Calu3 (cell line): ENCODE data around the gene ATP5MC3. TPM values are rescaled to one million over a fixed set of nuclear protein-coding genes. Genes with fewer than 3 reads are reported as not detected.

Source experiments
- BruUV-seq: library from RNA; stranded (reverse); fragments of 400-500 nt; replicated peaks from 2 replicates; lab custom pipeline; 2021; lab: Mats Ljungman, UMichigan
- CTCF ChIA-PET: fragments of 300-600 bp; sonication (Branson Sonifier 250); formaldehyde crosslinking; loops from one replicate; lab custom pipeline; 2022; ENCODE audit warnings: antibody characterized with exemption; lab: Charles Lee
- DNase-seq: peaks from one replicate; pipeline ENCODE4 v3.0.0; 2022
- H3K27ac Mint-ChIP-seq: one replicate; pipeline ENCODE4 v1.8.0; 2022; ENCODE audit warnings: mixed read lengths; ENCODE audit not compliant: unreplicated experiment
- H3K27me3 Mint-ChIP-seq: one replicate; pipeline ENCODE4 v1.8.0; 2022; ENCODE audit warnings: mixed read lengths; ENCODE audit not compliant: unreplicated experiment
- H3K36me3 Mint-ChIP-seq: one replicate; pipeline ENCODE4 v1.8.0; 2022; ENCODE audit warnings: mild to moderate bottlenecking, moderate library complexity, mixed read lengths; ENCODE audit not compliant: insufficient read depth, unreplicated experiment
- H3K4me1 Mint-ChIP-seq: one replicate; pipeline ENCODE4 v1.8.0; 2022; ENCODE audit warnings: mild to moderate bottlenecking, low read depth, mixed read lengths; ENCODE audit not compliant: unreplicated experiment
- H3K4me3 Mint-ChIP-seq: one replicate; pipeline ENCODE4 v1.8.0; 2022; ENCODE audit warnings: mild to moderate bottlenecking, low read depth, moderate library complexity, mixed read lengths; ENCODE audit not compliant: unreplicated experiment
- H3K9me3 Mint-ChIP-seq: one replicate; pipeline ENCODE4 v1.8.0; 2022; ENCODE audit warnings: low read depth, mixed read lengths; ENCODE audit not compliant: unreplicated experiment
- intact Hi-C: fragments of 100-400 bp; cut with micrococcal nuclease; formaldehyde crosslinking; loops from one replicate; pipeline ENCODE4 v1.10.0; 2022; ENCODE audit not compliant: unreplicated experiment
- microRNA-seq: library from miRNA; unstranded; fragments of <30 nt; microRNA quantifications from one replicate; pipeline ENCODE4 v1.2.0, GENCODE V29; 2022
- total RNA-seq: library from RNA; stranded (reverse); gene quantifications from 2 replicates; pipeline ENCODE4 v1.2.3, GENCODE V29; 2022
- TF ChIP-seq, protein P1 (sequence below): fragments of 200-600 bp; IDR thresholded peaks from one replicate; pipeline ENCODE4 v1.8.0; 2022; ENCODE audit warnings: antibody characterized with exemption; ENCODE audit not compliant: unreplicated experiment

Gene ATP5MC3
- total RNA-seq, 1 experiment from 2014 or later: 225 TPM

DNA sequence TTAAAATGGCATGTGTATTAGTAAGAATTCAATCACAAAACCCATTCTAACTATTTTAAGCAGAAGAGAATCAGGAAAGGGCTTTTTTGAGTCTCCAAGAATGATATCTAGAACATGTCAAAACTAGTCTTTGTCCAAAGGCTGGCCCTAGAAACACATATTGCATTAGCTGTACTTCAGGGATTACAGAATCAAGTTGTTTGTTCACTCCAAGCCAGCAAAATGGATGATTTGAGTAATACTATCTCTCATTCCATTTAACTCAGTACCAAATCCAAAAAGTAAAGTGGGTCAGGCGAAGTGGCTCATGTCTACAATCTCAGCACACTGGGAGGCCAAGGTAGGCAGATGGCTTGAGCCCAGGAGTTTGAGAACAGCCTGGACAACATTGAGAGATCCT, 54.8 kb downstream of the ATP5MC3 start:
- CTCF ChIA-PET: no interaction called here
- BruUV-seq: no TSS peak
- intact Hi-C loops: no loop called here
- H3K4me1 Mint-ChIP-seq: no peaks in the 10 kb centered on the region
- H3K27ac Mint-ChIP-seq: no peak overlapping the region
- H3K9me3 Mint-ChIP-seq: no peaks in the 10 kb centered on the region
- H3K36me3 Mint-ChIP-seq: peaks cover 29% of the 10 kb centered on the region
- no peaks in the 10 kb centered on the region for H3K27me3 Mint-ChIP-seq
- TF ChIP-seq, protein P1, sequence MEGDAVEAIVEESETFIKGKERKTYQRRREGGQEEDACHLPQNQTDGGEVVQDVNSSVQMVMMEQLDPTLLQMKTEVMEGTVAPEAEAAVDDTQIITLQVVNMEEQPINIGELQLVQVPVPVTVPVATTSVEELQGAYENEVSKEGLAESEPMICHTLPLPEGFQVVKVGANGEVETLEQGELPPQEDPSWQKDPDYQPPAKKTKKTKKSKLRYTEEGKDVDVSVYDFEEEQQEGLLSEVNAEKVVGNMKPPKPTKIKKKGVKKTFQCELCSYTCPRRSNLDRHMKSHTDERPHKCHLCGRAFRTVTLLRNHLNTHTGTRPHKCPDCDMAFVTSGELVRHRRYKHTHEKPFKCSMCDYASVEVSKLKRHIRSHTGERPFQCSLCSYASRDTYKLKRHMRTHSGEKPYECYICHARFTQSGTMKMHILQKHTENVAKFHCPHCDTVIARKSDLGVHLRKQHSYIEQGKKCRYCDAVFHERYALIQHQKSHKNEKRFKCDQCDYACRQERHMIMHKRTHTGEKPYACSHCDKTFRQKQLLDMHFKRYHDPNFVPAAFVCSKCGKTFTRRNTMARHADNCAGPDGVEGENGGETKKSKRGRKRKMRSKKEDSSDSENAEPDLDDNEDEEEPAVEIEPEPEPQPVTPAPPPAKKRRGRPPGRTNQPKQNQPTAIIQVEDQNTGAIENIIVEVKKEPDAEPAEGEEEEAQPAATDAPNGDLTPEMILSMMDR: no peak
- H3K4me3 Mint-ChIP-seq: no peak overlapping the region
- DNase-seq: no peak

Small RNAs within 50 kb of the gene (microRNA-seq; reads per million reads assigned to microRNA genes)
- gene MIR933: 1.1 reads per million

Other genes starting within 250 kb of the ATP5MC3 start
- gene CHN1, start 176.3 kb downstream of the ATP5MC3 start, total RNA-seq: 1.3 and 2.4 TPM in 2 replicates
- gene ATF2, start 13.5 kb downstream of the ATP5MC3 start, total RNA-seq: 46.1 and 53.9 TPM in 2 replicates